Fibroblast of mammary gland (primary cell): Measurements from ENCODE around the gene SLC7A9.

Experiments
- DNase-seq: peaks from one replicate; pipeline ENCODE4 v3.0.0-alpha.2; 2010; ENCODE audit warnings: low read depth
- H3K4me3 ChIP-seq: 2 replicates; pipeline ENCODE4 v1.5.1; 2011; ENCODE audit warnings: low read depth, mild to moderate bottlenecking, low read length, moderate library complexity; ENCODE audit not compliant: control insufficient read depth
- CTCF ChIP-seq: conservative IDR thresholded peaks from 2 replicates; pipeline ENCODE4 v1.5.1; 2011; ENCODE audit warnings: low read depth, low read length, inconsistent platforms; ENCODE audit not compliant: control insufficient read depth, insufficient read depth

SLC7A9 gene

GRCh38 chr19:32910874-32911273, 41.3 kb upstream of the SLC7A9 start:
- no peak for DNase-seq
- no peak overlapping the region for H3K4me3 ChIP-seq
- no peak for TF ChIP-seq CTCF

GRCh38 chr19:32910094-32910493, 40.5 kb upstream of the SLC7A9 start:
- no peak overlapping the region for H3K4me3 ChIP-seq
- TF ChIP-seq CTCF, result no peak
- no peak for DNase-seq

GRCh38 chr19:32909257-32909656, 39.7 kb upstream of the SLC7A9 start:
- H3K4me3 ChIP-seq, result no peak overlapping the region
- DNase-seq, result no peak
- no peak for TF ChIP-seq CTCF

- no peak for DNase-seq
- TF ChIP-seq CTCF, result no peak
- no peak overlapping the region for H3K4me3 ChIP-seq
Observed at GRCh38 chr19:32908641-32909190, 39.1 kb upstream of the SLC7A9 start.

- no peak for TF ChIP-seq CTCF
- no peak for DNase-seq
- H3K4me3 ChIP-seq, result no peak overlapping the region
Observed at GRCh38 chr19:32902448-32902847, 32.9 kb upstream of the SLC7A9 start.

- H3K4me3 ChIP-seq, result no peak overlapping the region
- TF ChIP-seq CTCF, result no peak
- DNase-seq, result no peak
Observed at GRCh38 chr19:32901504-32902161, 32.1 kb upstream of the SLC7A9 start.

- no peak overlapping the region for H3K4me3 ChIP-seq
- DNase-seq, result peak; percentile 17
- no peak for TF ChIP-seq CTCF
Observed at GRCh38 chr19:32896516-32897214, 27.1 kb upstream of the SLC7A9 start.
